Kidney capillary endothelial cell (primary cell): Measurements from ENCODE around the gene SLC24A5.

Experiments
- DNase-seq: peaks from one replicate; pipeline ENCODE4 v3.0.0-alpha.2; 2018; ENCODE audit warnings: low spot score

SLC24A5 gene

DNA sequence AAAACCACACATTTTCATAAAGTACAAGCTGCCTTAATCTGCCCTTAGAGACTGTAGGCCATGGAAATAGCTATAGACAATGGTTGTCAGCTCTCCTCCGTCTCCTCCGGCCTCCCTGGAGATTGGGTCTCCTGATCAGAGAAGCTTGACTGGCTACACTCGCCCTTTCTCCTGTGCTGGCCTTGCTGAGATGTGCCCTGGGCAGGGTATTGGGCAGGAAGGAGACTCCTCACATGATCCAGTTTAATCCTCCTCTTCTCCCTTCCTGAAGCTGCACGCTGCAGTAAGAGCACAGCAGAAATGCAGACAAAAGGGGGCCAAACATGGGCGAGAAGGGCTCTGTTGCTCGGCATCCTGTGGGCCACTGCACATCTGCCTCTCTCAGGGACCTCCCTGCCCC lies at the start of gene SLC24A5:
SLC24A5 (plus strand) TSS at position 246 of the 400 bp plus-strand sequence; CDS start at position 301, 55 bp downstream.
- DNase-seq = no peak

GRCh38 chr15:48072941-48073340 lies 47.8 kb upstream of the SLC24A5 start:
- DNase-seq = no peak

GRCh38 chr15:48073881-48074280 lies 46.9 kb upstream of the SLC24A5 start:
- DNase-seq = no peak

GRCh38 chr15:48076454-48076853 lies 44.3 kb upstream of the SLC24A5 start:
- DNase-seq = no peak

DNA sequence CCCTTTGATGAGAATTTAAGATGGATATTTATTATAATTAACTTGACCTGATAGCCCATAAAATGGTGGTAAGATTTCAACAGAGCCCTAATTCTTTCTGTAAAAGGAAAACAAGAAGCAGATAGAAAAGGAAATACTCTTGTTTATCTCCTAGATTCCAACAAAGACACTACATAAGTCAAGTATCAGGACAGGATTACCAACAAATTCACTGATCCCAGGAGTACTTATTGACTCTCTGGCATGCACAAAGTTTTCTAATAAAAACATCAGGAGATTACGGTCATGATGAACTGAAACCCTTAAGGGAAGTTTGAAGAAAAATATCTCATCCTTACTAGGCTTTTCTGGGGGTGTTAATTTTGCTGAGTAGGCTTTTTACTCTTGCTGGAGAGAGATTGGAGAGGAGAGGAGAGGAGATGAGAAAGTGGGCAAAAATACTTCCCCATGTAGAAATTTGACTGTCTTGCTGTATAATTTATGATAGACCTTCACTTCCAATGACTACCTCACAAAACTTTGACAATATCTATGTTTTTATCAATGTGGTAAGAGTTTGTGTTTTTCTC lies 43.1 kb upstream of the SLC24A5 start:
- no peak for DNase-seq

DNA sequence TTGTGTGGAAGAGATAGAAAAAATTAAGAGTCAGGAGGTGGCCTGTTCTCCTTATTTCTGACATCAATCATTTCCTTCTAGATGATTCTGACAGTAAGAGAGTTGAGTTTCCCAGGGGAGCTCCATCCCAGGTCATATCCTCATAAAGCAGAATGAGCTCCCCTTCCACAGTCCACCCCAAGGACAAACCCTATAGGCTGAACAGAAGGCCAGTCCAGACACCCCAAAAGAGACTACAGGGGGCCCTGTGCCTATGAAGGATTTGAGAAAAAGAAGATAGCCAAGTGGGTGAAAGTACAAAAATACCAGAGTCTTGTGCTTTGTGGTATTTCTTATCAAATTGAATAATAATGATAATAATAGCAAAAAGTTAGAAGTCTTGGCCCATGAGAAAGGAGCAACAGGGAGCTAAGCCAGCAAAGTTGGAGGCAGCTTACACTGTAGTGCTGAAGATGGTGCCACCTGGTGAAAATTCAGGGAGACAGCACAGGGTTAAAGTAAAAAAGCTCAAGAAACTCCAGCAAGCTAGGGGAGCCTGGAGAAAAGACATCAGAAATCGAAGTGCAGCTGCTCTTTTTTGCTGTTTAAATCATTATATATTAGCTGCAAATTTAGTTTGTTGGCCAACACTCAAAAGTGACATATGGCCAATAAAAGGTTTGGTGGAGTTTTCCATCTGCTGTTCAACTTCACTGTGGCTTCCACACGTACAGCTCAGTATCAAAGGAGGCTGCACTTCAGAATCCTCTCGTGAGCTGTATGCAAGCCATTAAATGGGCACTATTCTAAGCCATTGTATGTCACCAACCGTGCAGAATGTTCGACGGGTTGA lies 35.8 kb upstream of the SLC24A5 start:
- DNase-seq = peak; percentile 16

DNA sequence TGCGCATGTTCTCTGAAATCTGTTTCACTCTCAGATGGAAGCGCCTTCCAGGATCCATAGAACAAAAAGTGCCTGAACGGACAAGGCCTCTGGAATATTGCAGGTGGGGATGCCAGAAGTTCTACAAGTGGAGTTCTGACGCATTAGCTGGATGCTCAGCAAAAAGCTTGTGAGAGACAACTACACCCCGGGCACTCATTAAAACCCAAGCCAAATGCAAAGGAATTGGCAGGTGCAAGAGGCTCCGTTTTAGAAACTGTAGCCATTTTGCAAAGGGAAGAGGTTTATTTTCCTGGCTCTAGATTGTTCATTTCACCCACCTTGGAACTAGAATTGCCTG lies 35.2 kb upstream of the SLC24A5 start:
- no peak for DNase-seq

DNA sequence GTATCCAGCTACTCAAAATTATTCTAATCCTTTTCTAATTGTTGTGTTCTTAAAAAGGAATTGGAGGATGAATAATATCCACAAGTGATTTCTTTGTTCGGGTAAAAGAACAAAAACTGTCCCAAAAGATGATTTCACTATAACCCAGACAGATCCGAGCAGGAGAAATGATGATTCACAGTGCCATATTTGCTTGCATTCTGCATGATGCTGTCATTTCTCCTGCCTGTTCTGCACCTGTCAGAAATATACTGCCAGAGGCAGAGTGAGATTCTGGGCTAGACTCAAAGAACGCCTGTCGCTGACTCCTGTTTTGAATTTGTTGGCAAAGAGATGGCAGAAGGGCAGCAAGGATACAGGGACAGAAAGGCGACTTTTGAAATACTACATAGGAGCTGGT lies 34.7 kb upstream of the SLC24A5 start:
- no peak for DNase-seq

DNA sequence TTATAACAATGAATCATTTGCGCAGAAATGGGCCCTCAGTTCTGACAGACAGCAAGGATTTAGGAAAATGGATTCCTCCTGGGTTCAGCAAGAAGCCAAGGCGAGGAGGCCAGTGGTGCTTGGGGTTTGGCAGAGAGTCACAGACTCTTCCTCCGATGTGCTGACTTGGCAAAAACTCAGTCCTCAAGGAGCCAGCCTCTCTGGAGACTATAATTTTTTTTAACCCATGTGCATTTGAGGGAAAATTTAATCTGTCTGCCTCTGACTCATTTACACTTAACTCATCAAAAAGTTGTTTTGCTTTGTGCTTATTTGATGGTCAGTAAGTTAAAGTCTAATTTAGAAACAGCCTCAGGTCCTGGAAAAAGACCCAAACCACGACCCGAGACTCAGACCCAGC lies 34.2 kb upstream of the SLC24A5 start:
- no peak for DNase-seq

- DNase-seq = no peak
These were observed 32.9 kb upstream of the SLC24A5 start for GRCh38 chr15:48087844-48088243.

- DNase-seq = no peak
These were observed 31.1 kb upstream of the SLC24A5 start for GRCh38 chr15:48089702-48090101.

DNA sequence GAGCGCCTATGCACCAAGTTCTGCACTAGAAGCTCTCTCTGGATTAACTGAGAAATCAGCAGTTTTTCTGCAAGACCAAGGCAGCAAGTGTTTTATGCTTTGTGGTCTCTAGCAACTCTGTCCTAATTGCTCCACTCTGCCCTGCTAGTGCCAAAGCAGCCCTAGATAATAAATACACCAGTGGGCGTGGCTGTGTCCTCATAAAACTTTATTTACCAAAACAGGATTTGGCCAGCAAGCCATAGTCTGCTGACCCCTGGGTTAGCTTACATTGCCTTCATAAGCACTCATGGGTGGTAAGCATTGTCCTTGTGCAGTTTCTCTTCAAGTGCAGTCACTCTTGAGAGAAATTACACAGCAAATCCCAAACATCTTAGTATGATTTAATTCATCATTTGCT lies 30.7 kb upstream of the SLC24A5 start:
- no peak for DNase-seq

DNA sequence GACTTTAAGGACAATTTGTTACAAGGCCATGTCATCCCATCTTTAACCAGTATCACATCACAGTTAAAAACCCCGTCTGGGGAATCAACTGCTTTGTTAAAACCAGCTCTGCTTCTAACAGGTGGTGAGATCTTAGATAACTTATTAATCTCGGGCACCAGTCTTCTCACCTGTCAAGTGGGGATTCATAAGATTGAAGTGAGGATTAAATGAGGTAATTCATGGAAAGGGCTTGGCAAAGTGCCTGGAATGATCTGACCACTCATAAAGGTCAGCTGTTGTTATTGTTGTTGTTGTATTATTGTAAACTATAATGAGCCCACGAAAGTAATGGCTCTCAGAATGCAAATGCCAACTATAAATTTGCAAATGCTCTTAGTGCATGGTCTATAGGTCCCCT lies 30.1 kb upstream of the SLC24A5 start:
- no peak for DNase-seq

- DNase-seq = no peak
These were observed 29.3 kb upstream of the SLC24A5 start for GRCh38 chr15:48091522-48091921.

GRCh38 chr15:48096355-48096786 lies 24.4 kb upstream of the SLC24A5 start:
- no peak for DNase-seq

- DNase-seq = no peak
These were observed 24.0 kb upstream of the SLC24A5 start for GRCh38 chr15:48096813-48097212.

GRCh38 chr15:48097264-48097663 lies 23.5 kb upstream of the SLC24A5 start:
- DNase-seq = no peak

DNA sequence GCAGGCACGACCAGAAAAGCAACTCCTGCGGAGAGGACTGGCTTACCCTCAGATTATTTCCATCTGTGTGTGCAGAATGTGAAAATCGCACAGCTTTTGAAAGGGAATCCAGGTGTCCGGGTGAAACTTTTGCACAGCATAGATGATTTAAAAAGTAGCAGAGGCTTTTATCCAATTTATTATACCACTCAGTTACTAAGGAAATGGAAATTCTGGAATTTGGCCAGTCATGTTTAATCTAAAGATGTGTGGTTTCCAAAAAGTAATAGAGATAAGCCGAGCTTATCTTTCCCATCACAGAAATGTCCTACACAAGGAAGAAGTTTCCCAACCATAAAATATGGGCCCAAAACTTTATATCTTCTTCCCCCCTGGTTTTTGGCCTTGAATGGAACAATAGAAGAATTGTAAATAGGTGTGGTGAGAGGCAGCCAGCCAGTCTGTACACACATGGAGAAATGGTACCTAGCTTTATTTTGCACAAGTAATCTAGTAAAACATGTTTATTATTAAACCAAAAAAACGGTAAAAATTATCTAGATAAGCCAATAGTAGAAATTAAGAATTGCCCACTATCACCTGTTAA lies 19.3 kb upstream of the SLC24A5 start:
- no peak for DNase-seq

DNA sequence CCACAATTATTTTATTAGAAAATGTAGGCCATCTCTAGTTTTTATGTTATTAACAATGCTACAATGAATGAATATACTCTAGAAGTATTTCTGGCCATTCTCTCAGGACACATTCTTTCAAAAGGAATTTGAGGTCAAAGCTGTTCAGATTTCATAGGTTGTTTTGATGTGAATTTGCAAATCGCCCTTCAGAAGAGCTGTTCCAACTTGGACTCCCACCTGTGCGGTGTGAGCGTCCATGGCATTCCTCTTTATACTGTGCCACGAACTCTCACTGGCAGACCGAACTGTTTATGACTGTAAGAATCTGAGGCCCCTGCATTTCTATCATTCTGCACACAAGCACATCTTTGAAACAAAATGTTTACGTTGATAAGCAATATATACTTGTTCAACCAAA lies 18.6 kb upstream of the SLC24A5 start:
- no peak for DNase-seq

GRCh38 chr15:48103647-48104046 lies 17.1 kb upstream of the SLC24A5 start:
- DNase-seq = no peak

DNA sequence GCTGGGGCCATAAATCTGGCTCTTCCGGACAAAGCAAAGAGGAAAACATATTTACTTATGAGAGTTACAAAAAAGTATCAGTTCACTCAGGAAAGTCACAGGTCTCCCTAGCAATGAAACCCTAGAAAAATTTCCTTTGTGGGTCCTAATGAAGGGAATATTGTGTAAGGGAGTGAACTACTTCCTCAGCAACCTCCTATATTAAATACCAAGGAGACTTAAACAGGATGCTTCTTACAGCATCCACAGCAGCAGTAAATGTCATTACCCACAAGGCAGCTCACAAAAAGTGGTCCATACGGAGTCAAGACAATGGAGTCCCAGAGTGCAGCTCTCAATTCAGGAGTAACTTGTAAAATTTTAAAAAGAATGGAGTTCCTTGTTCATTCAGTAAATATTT lies 14.9 kb upstream of the SLC24A5 start:
- DNase-seq = no peak

- DNase-seq = no peak
These were observed 11.6 kb upstream of the SLC24A5 start for GRCh38 chr15:48109212-48109611.

GRCh38 chr15:48109856-48110531 lies 10.8 kb upstream of the SLC24A5 start:
- DNase-seq = no peak
